HG02759 (cell line): ENCODE measurements around the gene FAM241B.

Source experiments
- ATAC-seq: cut with Tn5 transposase; IDR thresholded peaks from one replicate; pipeline ENCODE4 v1.9.1; 2021; ENCODE audit warnings: mild to moderate bottlenecking, moderate library complexity; ENCODE audit not compliant: unreplicated experiment

The FAM241B gene

GRCh38 chr10:69647819-69648218 is 17.8 kb downstream of the FAM241B start:
- ATAC-seq, result no peak

- no peak for ATAC-seq
Observed at GRCh38 chr10:69648461-69648860, 18.4 kb downstream of the FAM241B start.

GRCh38 chr10:69649786-69650550 is 19.9 kb downstream of the FAM241B start:
- no peak for ATAC-seq

GRCh38 chr10:69650589-69651261 is 20.7 kb downstream of the FAM241B start:
- ATAC-seq, result no peak

GRCh38 chr10:69651362-69651761 is 21.3 kb downstream of the FAM241B start:
- ATAC-seq, result no peak

GRCh38 chr10:69652111-69652856 is 22.2 kb downstream of the FAM241B start:
- ATAC-seq, result no peak

- ATAC-seq, result no peak
Observed at GRCh38 chr10:69652857-69653199, 22.8 kb downstream of the FAM241B start.

GRCh38 chr10:69653561-69653960 is 23.5 kb downstream of the FAM241B start:
- ATAC-seq, result no peak

GRCh38 chr10:69655124-69655867 is 25.2 kb downstream of the FAM241B start:
- no peak for ATAC-seq

- no peak for ATAC-seq
Observed at GRCh38 chr10:69655868-69656555, 26.0 kb downstream of the FAM241B start.

GRCh38 chr10:69656742-69657269 is 26.8 kb downstream of the FAM241B start:
- ATAC-seq, result no peak

GRCh38 chr10:69657430-69657829 is 27.4 kb downstream of the FAM241B start:
- no peak for ATAC-seq

GRCh38 chr10:69657866-69658265 is 27.8 kb downstream of the FAM241B start:
- ATAC-seq, result no peak

- no peak for ATAC-seq
Observed at GRCh38 chr10:69659241-69660038, 29.4 kb downstream of the FAM241B start.

GRCh38 chr10:69660296-69660695 is 30.2 kb downstream of the FAM241B start:
- no peak for ATAC-seq

- no peak for ATAC-seq
Observed at GRCh38 chr10:69661414-69662172, 31.5 kb downstream of the FAM241B start.

GRCh38 chr10:69662173-69662877 is 32.3 kb downstream of the FAM241B start:
- ATAC-seq, result no peak

- ATAC-seq, result no peak
Observed at GRCh38 chr10:69662901-69663300, 32.9 kb downstream of the FAM241B start.
